ENCODE measurements around the gene UBE2F. TPM values are rescaled to one million over a fixed set of nuclear protein-coding genes. Genes with fewer than 3 reads are reported as not detected.
"Not testable (repeated sequence)": the region's sequence is repeated elsewhere in the genome, so short reads cannot be mapped to it uniquely, and the experiment has no call there.

UBE2F gene
- total RNA-seq, 1 donor, result 49.8 TPM

- H3K4me3 ChIP-seq (ENCODE audit: low read depth, low read length), result no peak overlapping the region
- no peak for DNase-seq (ENCODE audit: low read depth)
- TF ChIP-seq CTCF (IDR thresholded peaks at IDR 0.05; ENCODE audit: insufficient read depth, low read length), result no peak
Observed at GRCh38 chr2:237943395-237944094, 23.3 kb upstream of the UBE2F start.

GRCh38 chr2:237944302-237944701 is 22.5 kb upstream of the UBE2F start:
- H3K4me3 ChIP-seq (ENCODE audit: low read depth, low read length), result no peak overlapping the region
- DNase-seq (ENCODE audit: low read depth), result no peak
- TF ChIP-seq CTCF (IDR thresholded peaks at IDR 0.05; ENCODE audit: insufficient read depth, low read length), result no peak

GRCh38 chr2:237946423-237946822 is 20.4 kb upstream of the UBE2F start:
- no peak overlapping the region for H3K4me3 ChIP-seq (ENCODE audit: low read depth, low read length)
- no peak for TF ChIP-seq CTCF (IDR thresholded peaks at IDR 0.05; ENCODE audit: insufficient read depth, low read length)
- DNase-seq (ENCODE audit: low read depth), result no peak

GRCh38 chr2:237951354-237951753 is 15.5 kb upstream of the UBE2F start:
- not testable (repeated sequence) for DNase-seq (ENCODE audit: low read depth); H3K4me3 ChIP-seq (ENCODE audit: low read depth, low read length)

- no peak overlapping the region for H3K4me3 ChIP-seq (ENCODE audit: low read depth, low read length)
- TF ChIP-seq CTCF (IDR thresholded peaks at IDR 0.05; ENCODE audit: insufficient read depth, low read length), result no peak
- no peak for DNase-seq (ENCODE audit: low read depth)
Observed at GRCh38 chr2:237951878-237952277, 14.9 kb upstream of the UBE2F start.

- no peak for DNase-seq (ENCODE audit: low read depth)
- no peak overlapping the region for H3K4me3 ChIP-seq (ENCODE audit: low read depth, low read length)
- TF ChIP-seq CTCF (IDR thresholded peaks at IDR 0.05; ENCODE audit: insufficient read depth, low read length), result no peak
Observed at GRCh38 chr2:237952851-237953250, 14.0 kb upstream of the UBE2F start.

GRCh38 chr2:237955640-237956401 is 11.0 kb upstream of the UBE2F start:
- DNase-seq (ENCODE audit: low read depth), result no peak
- H3K4me3 ChIP-seq (ENCODE audit: low read depth, low read length), result no peak overlapping the region

More at GRCh38 chr2:237955640-237956401, 11.0 kb upstream of the UBE2F start:
- TF ChIP-seq CTCF (IDR thresholded peaks at IDR 0.05; ENCODE audit: insufficient read depth, low read length), result no peak
